B cell (primary cell): ENCODE data around the gene PADI4.

Source experiments
- CTCF ChIP-seq: fragments of 200-600 bp; IDR thresholded peaks from one replicate; pipeline ENCODE4 v1.8.0; 2022; ENCODE audit warnings: antibody characterized with exemption, mild to moderate bottlenecking
- EZH2 ChIP-seq: IDR thresholded peaks from 2 replicates; pipeline ENCODE4 v1.6.1; 2012; ENCODE audit warnings: borderline replicate concordance, low read depth, mild to moderate bottlenecking, moderate library complexity, low read length; ENCODE audit not compliant: insufficient read depth, poor library complexity, severe bottlenecking

DNA sequence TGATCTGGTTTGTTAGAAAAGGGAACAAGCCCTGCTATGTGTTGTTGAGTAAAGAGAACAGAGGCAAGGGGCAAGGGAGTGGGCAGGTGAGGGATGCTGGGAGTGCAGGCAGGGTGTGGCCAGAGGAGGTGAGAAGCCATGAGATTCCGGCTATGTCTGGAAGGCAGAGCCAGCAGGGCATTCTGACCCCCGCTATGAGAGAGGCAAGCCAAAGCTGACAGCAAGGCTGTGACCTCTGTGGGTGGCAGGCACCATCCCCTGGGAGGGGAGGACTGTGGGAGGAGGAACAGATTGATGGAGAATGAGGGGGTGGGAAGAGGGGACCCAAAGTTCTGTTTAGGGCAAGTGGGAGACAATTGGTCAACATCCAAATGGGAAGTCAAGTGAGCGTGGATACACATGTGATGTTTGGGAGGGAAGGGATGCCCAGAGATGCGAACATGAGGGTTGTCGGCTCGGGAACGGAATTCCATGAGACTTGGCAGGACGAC, 44.5 kb downstream of the PADI4 start:
- TF ChIP-seq CTCF (no peak), EZH2 (no peak)
